NCI-H446 treated with DMSO at 0.1 percent for 48 hours (cell line): ENCODE results near the gene USB1.

Experiments used
- DNase-seq: peaks from one replicate; lab custom pipeline; 2025; lab: John Stamatoyannopoulos, UW

USB1 gene

GRCh38 chr16:58019866-58020538 is 18.8 kb downstream of the USB1 start:
- no peak for DNase-seq

GRCh38 chr16:58020628-58021521 is 19.7 kb downstream of the USB1 start:
- no peak for DNase-seq

GRCh38 chr16:58021661-58022551 is 20.7 kb downstream of the USB1 start:
- DNase-seq, result no peak

GRCh38 chr16:58022601-58023371 is 21.6 kb downstream of the USB1 start:
- peak; percentile 57 for DNase-seq

- DNase-seq, result no peak
These were observed 23.5 kb downstream of the USB1 start for GRCh38 chr16:58024486-58025350.

- no peak for DNase-seq
These were observed 24.3 kb downstream of the USB1 start, which contains the start of gene MMP15 for GRCh38 chr16:58025351-58026138. TSS of gene MMP15 (plus strand) at chr16:58025754. CDS start at chr16:58026351, 597 bp downstream.

GRCh38 chr16:58026139-58026704 is 25.0 kb downstream of the USB1 start:
- no peak for DNase-seq

GRCh38 chr16:58026705-58027160 is 25.5 kb downstream of the USB1 start:
- no peak for DNase-seq

GRCh38 chr16:58027161-58027915 is 26.1 kb downstream of the USB1 start:
- DNase-seq, result no peak

GRCh38 chr16:58027916-58028455 is 26.8 kb downstream of the USB1 start:
- DNase-seq, result no peak

GRCh38 chr16:58028541-58029070 is 27.4 kb downstream of the USB1 start:
- no peak for DNase-seq

- DNase-seq, result no peak
These were observed 28.2 kb downstream of the USB1 start for GRCh38 chr16:58029410-58029809.

- DNase-seq, result no peak
These were observed 29.1 kb downstream of the USB1 start for GRCh38 chr16:58030136-58030840.

GRCh38 chr16:58031016-58031800 is 30.0 kb downstream of the USB1 start:
- DNase-seq, result no peak

- no peak for DNase-seq
These were observed 31.6 kb downstream of the USB1 start for GRCh38 chr16:58032710-58033293.

- DNase-seq, result no peak
These were observed 33.0 kb downstream of the USB1 start for GRCh38 chr16:58034128-58034685.
